Activated T-cell treated with anti-CD3 and anti-CD28 coated beads, Interleukin-2, amount 50 U/mL, for 48 hours (primary cell): ENCODE results near the gene MSN.

Source experiments
- DNase-seq, 2 experiments: peaks; one replicate each; pipeline ENCODE4 v3.0.0-alpha.2; 2020

MSN gene

GRCh38 chrX:65674204-65674893 is 6.9 kb downstream of the MSN start:
- DNase-seq = no peak

- no peak for DNase-seq
Measured at GRCh38 chrX:65677954-65678469, 10.6 kb downstream of the MSN start.

- no peak for DNase-seq
Measured at GRCh38 chrX:65679071-65679540, 11.7 kb downstream of the MSN start.

GRCh38 chrX:65681810-65682209 is 14.4 kb downstream of the MSN start:
- no peak for DNase-seq

- DNase-seq = no peak
Measured at GRCh38 chrX:65685112-65685511, 17.7 kb downstream of the MSN start.

- DNase-seq = no peak
Measured at GRCh38 chrX:65686236-65686635, 18.8 kb downstream of the MSN start.

- no peak for DNase-seq
Measured at GRCh38 chrX:65687367-65687766, 19.9 kb downstream of the MSN start.

- no peak for DNase-seq
Measured at GRCh38 chrX:65688403-65688871, 21.0 kb downstream of the MSN start.

- no peak for DNase-seq
Measured at GRCh38 chrX:65689377-65689776, 21.9 kb downstream of the MSN start.

- DNase-seq = no peak
Measured at GRCh38 chrX:65690057-65690855, 22.8 kb downstream of the MSN start.

GRCh38 chrX:65695849-65696449 is 28.5 kb downstream of the MSN start:
- no peak for DNase-seq

- no peak for DNase-seq
Measured at GRCh38 chrX:65696613-65697012, 29.2 kb downstream of the MSN start.

- no peak for DNase-seq
Measured at GRCh38 chrX:65697211-65697641, 29.8 kb downstream of the MSN start.

- DNase-seq = peak; percentile 85
Measured at GRCh38 chrX:65697915-65698796, 30.7 kb downstream of the MSN start.

- no peak for DNase-seq
Measured at GRCh38 chrX:65702956-65703355, 35.5 kb downstream of the MSN start.

GRCh38 chrX:65705439-65705838 is 38.0 kb downstream of the MSN start:
- no peak for DNase-seq

- peak; percentile 81 for DNase-seq
Measured at GRCh38 chrX:65706041-65706828, 38.8 kb downstream of the MSN start.

- no peak for DNase-seq
Measured at GRCh38 chrX:65707151-65707550, 39.7 kb downstream of the MSN start.

GRCh38 chrX:65712005-65712806 is 44.8 kb downstream of the MSN start:
- DNase-seq = no peak

- no peak for DNase-seq
Measured at GRCh38 chrX:65718538-65718937, 51.1 kb downstream of the MSN start.
